ENCODE results near the gene PPHLN1. TPM values are rescaled to one million over a fixed set of nuclear protein-coding genes. Genes with fewer than 3 reads are reported as not detected.

PPHLN1 gene
- polyA plus RNA-seq, 2 donors, result 15.0 to 27.2 TPM

GRCh38 chr12:42361909-42362646 is 36.1 kb downstream of the PPHLN1 start:
- Histone ChIP-seq H3K36me3 (ENCODE audit: control insufficient read depth in 2 of 2, insufficient read depth in 2 of 2, low read length in 1 of 2) (no peaks in the 10 kb centered on the region), H3K27me3 (ENCODE audit: control insufficient read depth in 1 of 2, insufficient read depth in 2 of 2, low read length in 2 of 2) (no peaks in the 10 kb centered on the region), H3K9me3 (ENCODE audit: control insufficient read depth in 2 of 2, insufficient read depth in 1 of 2, low read depth in 1 of 2, low read length in 1 of 2) (no peaks in the 10 kb centered on the region), H3K4me1 (ENCODE audit: control insufficient read depth in 2 of 2, insufficient read depth in 2 of 2, low read length in 1 of 2) (no peaks in the 10 kb centered on the region), H3K4me3 (ENCODE audit: low read depth in 1 of 2, low read length in 2 of 2) (no peak overlapping the region), H3K27ac (ENCODE audit: low read depth in 2 of 2, low read length in 1 of 2) (no peak overlapping the region)
- 76 to 82% methylated on average over 4 of the region's 4 CpGs for WGBS, 2 donors

- Histone ChIP-seq H3K27ac (ENCODE audit: low read depth in 2 of 2, low read length in 1 of 2) (no peak overlapping the region), H3K9me3 (ENCODE audit: control insufficient read depth in 2 of 2, insufficient read depth in 1 of 2, low read depth in 1 of 2, low read length in 1 of 2) (no peaks in the 10 kb centered on the region), H3K4me3 (ENCODE audit: low read depth in 1 of 2, low read length in 2 of 2) (no peak overlapping the region), H3K27me3 (ENCODE audit: control insufficient read depth in 1 of 2, insufficient read depth in 2 of 2, low read length in 2 of 2) (no peaks in the 10 kb centered on the region), H3K36me3 (ENCODE audit: control insufficient read depth in 2 of 2, insufficient read depth in 2 of 2, low read length in 1 of 2) (no peaks in the 10 kb centered on the region), H3K4me1 (ENCODE audit: control insufficient read depth in 2 of 2, insufficient read depth in 2 of 2, low read length in 1 of 2) (no peaks in the 10 kb centered on the region)
These were observed 36.8 kb downstream of the PPHLN1 start for GRCh38 chr12:42362647-42363260.

- Histone ChIP-seq H3K4me1 (ENCODE audit: control insufficient read depth in 2 of 2, insufficient read depth in 2 of 2, low read length in 1 of 2) (no peaks in the 10 kb centered on the region), H3K4me3 (ENCODE audit: low read depth in 1 of 2, low read length in 2 of 2) (no peak overlapping the region), H3K27ac (ENCODE audit: low read depth in 2 of 2, low read length in 1 of 2) (no peak overlapping the region), H3K36me3 (ENCODE audit: control insufficient read depth in 2 of 2, insufficient read depth in 2 of 2, low read length in 1 of 2) (no peaks in the 10 kb centered on the region), H3K27me3 (ENCODE audit: control insufficient read depth in 1 of 2, insufficient read depth in 2 of 2, low read length in 2 of 2) (no peaks in the 10 kb centered on the region), H3K9me3 (ENCODE audit: control insufficient read depth in 2 of 2, insufficient read depth in 1 of 2, low read depth in 1 of 2, low read length in 1 of 2) (no peaks in the 10 kb centered on the region)
- WGBS, 2 donors, result 65 to 74% methylated on average over 9 of the region's 9 CpGs
These were observed 38.7 kb downstream of the PPHLN1 start for GRCh38 chr12:42364692-42365091.

GRCh38 chr12:42365486-42365885 is 39.5 kb downstream of the PPHLN1 start:
- Histone ChIP-seq H3K9me3 (ENCODE audit: control insufficient read depth in 2 of 2, insufficient read depth in 1 of 2, low read depth in 1 of 2, low read length in 1 of 2) (no peaks in the 10 kb centered on the region), H3K4me1 (ENCODE audit: control insufficient read depth in 2 of 2, insufficient read depth in 2 of 2, low read length in 1 of 2) (no peaks in the 10 kb centered on the region), H3K27me3 (ENCODE audit: control insufficient read depth in 1 of 2, insufficient read depth in 2 of 2, low read length in 2 of 2) (no peaks in the 10 kb centered on the region), H3K27ac (ENCODE audit: low read depth in 2 of 2, low read length in 1 of 2) (no peak overlapping the region), H3K36me3 (ENCODE audit: control insufficient read depth in 2 of 2, insufficient read depth in 2 of 2, low read length in 1 of 2) (no peaks in the 10 kb centered on the region), H3K4me3 (ENCODE audit: low read depth in 1 of 2, low read length in 2 of 2) (no peak overlapping the region)
- 95 to 96% methylated on average over 5 of the region's 5 CpGs for WGBS, 2 donors

GRCh38 chr12:42370013-42370412 is 44.0 kb downstream of the PPHLN1 start:
- Histone ChIP-seq H3K4me3 (ENCODE audit: low read depth in 1 of 2, low read length in 2 of 2) (no peak overlapping the region), H3K27ac (ENCODE audit: low read depth in 2 of 2, low read length in 1 of 2) (no peak overlapping the region), H3K9me3 (ENCODE audit: control insufficient read depth in 2 of 2, insufficient read depth in 1 of 2, low read depth in 1 of 2, low read length in 1 of 2) (no peaks in the 10 kb centered on the region), H3K27me3 (ENCODE audit: control insufficient read depth in 1 of 2, insufficient read depth in 2 of 2, low read length in 2 of 2) (no peaks in the 10 kb centered on the region), H3K36me3 (ENCODE audit: control insufficient read depth in 2 of 2, insufficient read depth in 2 of 2, low read length in 1 of 2) (no peaks in the 10 kb centered on the region), H3K4me1 (ENCODE audit: control insufficient read depth in 2 of 2, insufficient read depth in 2 of 2, low read length in 1 of 2) (no peaks in the 10 kb centered on the region)
- 74 to 78% methylated on average over 4 of the region's 4 CpGs for WGBS, 2 donors

- WGBS, 2 donors, result 89 to 92% methylated on average over 2 of the region's 2 CpGs
- Histone ChIP-seq H3K9me3 (ENCODE audit: control insufficient read depth in 2 of 2, insufficient read depth in 1 of 2, low read depth in 1 of 2, low read length in 1 of 2) (no peaks in the 10 kb centered on the region), H3K36me3 (ENCODE audit: control insufficient read depth in 2 of 2, insufficient read depth in 2 of 2, low read length in 1 of 2) (no peaks in the 10 kb centered on the region)
These were observed 46.3 kb downstream of the PPHLN1 start for GRCh38 chr12:42372154-42372791.

GRCh38 chr12:42373669-42374068 is 47.7 kb downstream of the PPHLN1 start:
- Histone ChIP-seq H3K27ac (ENCODE audit: low read depth in 2 of 2, low read length in 1 of 2) (no peak overlapping the region), H3K27me3 (ENCODE audit: control insufficient read depth in 1 of 2, insufficient read depth in 2 of 2, low read length in 2 of 2) (no peaks in the 10 kb centered on the region), H3K9me3 (ENCODE audit: control insufficient read depth in 2 of 2, insufficient read depth in 1 of 2, low read depth in 1 of 2, low read length in 1 of 2) (no peaks in the 10 kb centered on the region), H3K36me3 (ENCODE audit: control insufficient read depth in 2 of 2, insufficient read depth in 2 of 2, low read length in 1 of 2) (no peaks in the 10 kb centered on the region), H3K4me1 (ENCODE audit: control insufficient read depth in 2 of 2, insufficient read depth in 2 of 2, low read length in 1 of 2) (no peaks in the 10 kb centered on the region), H3K4me3 (ENCODE audit: low read depth in 1 of 2, low read length in 2 of 2) (no peak overlapping the region)

More at GRCh38 chr12:42372154-42372791, 46.3 kb downstream of the PPHLN1 start:
- Histone ChIP-seq H3K27ac (ENCODE audit: low read depth in 2 of 2, low read length in 1 of 2) (no peak overlapping the region), H3K4me1 (ENCODE audit: control insufficient read depth in 2 of 2, insufficient read depth in 2 of 2, low read length in 1 of 2) (no peaks in the 10 kb centered on the region), H3K27me3 (ENCODE audit: control insufficient read depth in 1 of 2, insufficient read depth in 2 of 2, low read length in 2 of 2) (no peaks in the 10 kb centered on the region), H3K4me3 (ENCODE audit: low read depth in 1 of 2, low read length in 2 of 2) (no peak overlapping the region)

GRCh38 chr12:42380733-42381132 is 54.8 kb downstream of the PPHLN1 start:
- Histone ChIP-seq H3K36me3 (ENCODE audit: control insufficient read depth in 2 of 2, insufficient read depth in 2 of 2, low read length in 1 of 2) (no peaks in the 10 kb centered on the region), H3K4me1 (ENCODE audit: control insufficient read depth in 2 of 2, insufficient read depth in 2 of 2, low read length in 1 of 2) (no peaks in the 10 kb centered on the region)
- 48 to 49% methylated on average over 1 of the region's 1 CpG for WGBS, 2 donors

GRCh38 chr12:42382013-42382696 is 56.2 kb downstream of the PPHLN1 start:
- 90 to 93% methylated on average over 2 of the region's 2 CpGs for WGBS, 2 donors
- H3K4me1 ChIP-seq (ENCODE audit: control insufficient read depth in 2 of 2, insufficient read depth in 2 of 2, low read length in 1 of 2), result no peaks in the 10 kb centered on the region
- H3K36me3 ChIP-seq (ENCODE audit: control insufficient read depth in 2 of 2, insufficient read depth in 2 of 2, low read length in 1 of 2), result peaks cover 0 to 2% of the 10 kb centered on the region in 2 donors
- H3K27me3 ChIP-seq (ENCODE audit: control insufficient read depth in 1 of 2, insufficient read depth in 2 of 2, low read length in 2 of 2), result no peaks in the 10 kb centered on the region
- no peak overlapping the region for H3K4me3 ChIP-seq (ENCODE audit: low read depth in 1 of 2, low read length in 2 of 2)
- H3K27ac ChIP-seq (ENCODE audit: low read depth in 2 of 2, low read length in 1 of 2), result no peak overlapping the region
- H3K9me3 ChIP-seq (ENCODE audit: control insufficient read depth in 2 of 2, insufficient read depth in 1 of 2, low read depth in 1 of 2, low read length in 1 of 2), result no peaks in the 10 kb centered on the region

More at GRCh38 chr12:42380733-42381132, 54.8 kb downstream of the PPHLN1 start:
- H3K27ac ChIP-seq (ENCODE audit: low read depth in 2 of 2, low read length in 1 of 2), result no peak overlapping the region
- no peak overlapping the region for H3K4me3 ChIP-seq (ENCODE audit: low read depth in 1 of 2, low read length in 2 of 2)
- no peaks in the 10 kb centered on the region for H3K9me3 ChIP-seq (ENCODE audit: control insufficient read depth in 2 of 2, insufficient read depth in 1 of 2, low read depth in 1 of 2, low read length in 1 of 2)
- no peaks in the 10 kb centered on the region for H3K27me3 ChIP-seq (ENCODE audit: control insufficient read depth in 1 of 2, insufficient read depth in 2 of 2, low read length in 2 of 2)
